MM.1S (cell line): ENCODE results near the gene TLR2.

Experiments
- CTCF ChIP-seq: fragments of 300-600 bp; sonication (generic); IDR thresholded peaks from 2 replicates; pipeline ENCODE4 v1.5.1; 2016; ENCODE audit warnings: antibody characterized with exemption, low read length, mixed read lengths
- EZH2phosphoT487 ChIP-seq: fragments of 300-600 bp; sonication (generic); IDR thresholded peaks from 2 replicates; pipeline ENCODE4 v1.6.1; 2018; ENCODE audit warnings: antibody characterized with exemption, low read length

- TF ChIP-seq EZH2phosphoT487 (no peak), CTCF (no peak)
Measured at GRCh38 chr4:153706519-153706918, 22.4 kb downstream of the TLR2 start.
